IMR-90 (cell line): ENCODE results near the gene ZNF138. TPM values are rescaled to one million over a fixed set of nuclear protein-coding genes. Genes with fewer than 3 reads are reported as not detected.

Source experiments
- ATAC-seq: fragments of 200-7000 bp; cut with Tn5 transposase; 2 replicates; pipeline ENCODE4 v1.9.1; 2020; ENCODE audit warnings: low read depth, mild to moderate bottlenecking, moderate library complexity
- BruUV-seq: library from RNA; stranded (reverse); fragments of 400-500 nt; replicated peaks from 2 replicates; lab custom pipeline; 2021; lab: Mats Ljungman, UMichigan
- CTCF ChIA-PET: fragments of 300-600 bp; formaldehyde crosslinking; extraction: SDS; loops from one replicate; lab custom pipeline; 2021; ENCODE audit warnings: antibody characterized with exemption; lab: Yijun Ruan, JAX
- POLR2A ChIA-PET: fragments of 300-600 bp; sonication (Branson Sonifier 250); formaldehyde crosslinking; loops from one replicate; lab custom pipeline; 2022; ENCODE audit warnings: antibody characterized with exemption; ENCODE audit not compliant: unreplicated experiment; lab: Charles Lee
- DNase-seq: peaks from one replicate; pipeline ENCODE4 v3.0.0; 2013
- H2AFZ ChIP-seq: replicated peaks from 2 replicates; pipeline ENCODE3; 2013; ENCODE audit warnings: low read length, mild to moderate bottlenecking; ENCODE audit not compliant: poor library complexity
- H2AK5ac ChIP-seq: 2 replicates; pipeline ENCODE4 v1.6.1; 2013; ENCODE audit warnings: low read depth, low read length, inconsistent platforms
- H2AK9ac ChIP-seq: replicated peaks from 2 replicates; pipeline ENCODE3; 2013; ENCODE audit warnings: mild to moderate bottlenecking, low read depth, low read length, moderate library complexity; ENCODE audit not compliant: poor library complexity
- H2BK120ac ChIP-seq: 2 replicates; pipeline ENCODE4 v1.6.1; 2013; ENCODE audit warnings: low read depth, low read length, inconsistent platforms
- H2BK15ac ChIP-seq: 3 replicates; pipeline ENCODE4 v1.6.1; 2013; ENCODE audit warnings: low read depth, low read length, inconsistent platforms
- H2BK20ac ChIP-seq: 2 replicates; pipeline ENCODE4 v1.6.1; 2013; ENCODE audit warnings: low read depth, mild to moderate bottlenecking, inconsistent platforms, low read length, moderate library complexity
- H2BK5ac ChIP-seq: 2 replicates; pipeline ENCODE4 v1.6.1; 2013; ENCODE audit warnings: mild to moderate bottlenecking, low read depth, low read length, inconsistent platforms; ENCODE audit not compliant: poor library complexity, severe bottlenecking
- H3K14ac ChIP-seq: replicated peaks from 2 replicates; pipeline ENCODE4 v1.6.1; 2013; ENCODE audit warnings: low read depth, low read length, inconsistent platforms
- H3K18ac ChIP-seq: 2 replicates; pipeline ENCODE4 v1.6.1; 2013; ENCODE audit warnings: low read depth, low read length, control low read depth
- H3K23ac ChIP-seq: 2 replicates; pipeline ENCODE4 v1.6.1; 2013; ENCODE audit warnings: low read depth, low read length, inconsistent platforms
- H3K27ac ChIP-seq: 2 replicates; pipeline ENCODE4 v1.5.1; 2013; ENCODE audit warnings: mild to moderate bottlenecking, control low read depth, low read length; ENCODE audit not compliant: insufficient read depth
- H3K27me3 ChIP-seq: 2 replicates; pipeline ENCODE4 v1.6.1; 2013; ENCODE audit warnings: low read length; ENCODE audit not compliant: control insufficient read depth, insufficient read depth
- H3K36me3 ChIP-seq: 2 replicates; pipeline ENCODE4 v1.6.1; 2013; ENCODE audit warnings: low read length, mixed read lengths; ENCODE audit not compliant: control insufficient read depth, insufficient read depth
- H3K4ac ChIP-seq: 2 replicates; pipeline ENCODE4 v1.6.1; 2013; ENCODE audit warnings: low read depth, low read length, inconsistent platforms
- H3K4me1 ChIP-seq: 2 replicates; pipeline ENCODE4 v1.6.1; 2013; ENCODE audit warnings: low read length, mixed read lengths; ENCODE audit not compliant: control insufficient read depth, insufficient read depth
- H3K4me2 ChIP-seq: 2 replicates; pipeline ENCODE4 v1.6.1; 2013; ENCODE audit warnings: low read depth, mild to moderate bottlenecking, control low read depth, low read length, moderate library complexity
- H3K4me3 ChIP-seq: 2 replicates; pipeline ENCODE4 v1.5.1; 2013; ENCODE audit warnings: low read depth, mild to moderate bottlenecking, control low read depth, low read length, moderate library complexity; ENCODE audit not compliant: insufficient read depth
- H3K56ac ChIP-seq: 2 replicates; pipeline ENCODE4 v1.6.1; 2013; ENCODE audit warnings: low read length, inconsistent platforms; ENCODE audit not compliant: insufficient read depth; ENCODE audit errors: extremely low read depth
- H3K79me1 ChIP-seq, 2 experiments: 2 replicates each; pipeline ENCODE4 v1.6.1; 2013; ENCODE audit warnings: low read length in 2 of 2, inconsistent platforms in 1 of 2, low read depth in 1 of 2
- H3K9ac ChIP-seq: 2 replicates; pipeline ENCODE4 v1.6.1; 2013; ENCODE audit warnings: low read depth, low read length, control low read depth
- H3K9me1 ChIP-seq: 2 replicates; pipeline ENCODE4 v1.6.1; 2013; ENCODE audit warnings: low read length, inconsistent platforms; ENCODE audit not compliant: insufficient read depth
- H3K9me3 ChIP-seq: 2 replicates; pipeline ENCODE4 v1.6.1; 2013; ENCODE audit warnings: low read length; ENCODE audit not compliant: control insufficient read depth, insufficient read depth
- H4K20me1 ChIP-seq: 2 replicates; pipeline ENCODE4 v1.6.1; 2013; ENCODE audit warnings: low read length, inconsistent platforms; ENCODE audit not compliant: insufficient read depth
- H4K5ac ChIP-seq: 2 replicates; pipeline ENCODE4 v1.6.1; 2013; ENCODE audit warnings: mild to moderate bottlenecking, low read depth, low read length, control low read depth
- H4K8ac ChIP-seq, 2 experiments: 2 replicates each; pipeline ENCODE4 v1.6.1; 2013; ENCODE audit warnings: low read depth in 2 of 2, low read length in 2 of 2, control low read depth in 1 of 2, inconsistent platforms in 1 of 2
- H4K91ac ChIP-seq: 2 replicates; pipeline ENCODE4 v1.6.1; 2013; ENCODE audit warnings: low read depth, low read length, inconsistent platforms; ENCODE audit not compliant: insufficient read depth
- FOS ChIP-seq: fragments of 150-350 bp; IDR thresholded peaks from 2 replicates; pipeline ENCODE4 v1.6.1; 2016; ENCODE audit warnings: low read depth, low read length
- WGBS, 2 experiments: methylation state at CpG; one replicate each; pipeline versions ENCODE4 v1.1.5 to v1.1.7; 2013; ENCODE audit warnings: missing lambda C conversion rate in 2 of 2; ENCODE audit not compliant: insufficient read length in 1 of 2; ENCODE audit errors: extremely low coverage in 2 of 2; 5-methylcytosine and 5-hydroxymethylcytosine counted together
- dilution Hi-C: fragments of 300-500 bp; cut with HindIII; formaldehyde crosslinking; loops from one replicate; pipeline ENCODE4 v1.14.3; 2018; ENCODE audit warnings: low sequenced_read_pairs; ENCODE audit not compliant: unreplicated experiment
- in situ Hi-C: fragments of 300-500 bp; cut with MboI; formaldehyde crosslinking; loops from 3 replicates; pipeline ENCODE4 v1.14.3; 2019; ENCODE audit warnings: low sequenced_read_pairs, inconsistent platforms, mixed read lengths
- intact Hi-C: fragments of 100-400 bp; cut with micrococcal nuclease; formaldehyde crosslinking; loops from 2 replicates; pipeline ENCODE4 v1.10.0; 2022
- polyA plus RNA-seq, 3 experiments: library from polyadenylated mRNA; depleted of rRNA; stranded (reverse); fragments of >200 nt; gene quantifications; 2 replicates each; pipeline ENCODE4 v1.2.3, GENCODE V29; 2012; ENCODE audit warnings: low replicate concordance in 1 of 3
- total RNA-seq: library from RNA; depleted of rRNA; stranded (reverse); fragments of >200 nt; gene quantifications from 2 replicates; pipeline ENCODE4 v1.2.3, GENCODE V29; 2012

Gene ZNF138
- total and polyA plus RNA-seq, 2 of the 4 experiments (the other 2 are of a cell fraction): 3.2 to 3.6 TPM

GRCh38 chr7:64793106-64793755 is 997 bp upstream of the ZNF138 start:
- Histone ChIP-seq H4K91ac (no peak overlapping the region), H3K9ac (no peak overlapping the region), H3K9me1 (no peaks in the 10 kb centered on the region), H3K14ac (no peak overlapping the region), H4K8ac (peak overlapping the region; percentile 26 to 91; a peak in 2 of 4 replicates), H3K79me1 (peaks cover 8 to 17% of the 10 kb centered on the region in 2 experiments; a peak in 3 of 4 replicates), H3K9me3 (no peaks in the 10 kb centered on the region), H2AK5ac (no peak overlapping the region), H2BK15ac (no peak overlapping the region), H3K27me3 (no peaks in the 10 kb centered on the region), H2BK20ac (no peak overlapping the region), H4K20me1 (no peaks in the 10 kb centered on the region), H2AK9ac (no peak overlapping the region), H4K5ac (no peak overlapping the region), H2BK120ac (no peak overlapping the region), H2AFZ (no peak overlapping the region), H3K27ac (no peak overlapping the region), H3K18ac (no peak overlapping the region), H3K4ac (no peak overlapping the region), H3K4me2 (no peak overlapping the region), H3K4me3 (no peak overlapping the region), H3K56ac (no peak overlapping the region), H3K23ac (no peak overlapping the region), H2BK5ac (no peak overlapping the region), H3K4me1 (no peaks in the 10 kb centered on the region), H3K36me3 (no peaks in the 10 kb centered on the region)
- CTCF ChIA-PET: no interaction called here
- dilution Hi-C loops: no loop called here
- ATAC-seq (no peak), DNase-seq (peak; percentile 33)
- intact Hi-C loops: loop anchor here (5.0 kb wide), 1 partner anchor 126 kb away; the partner anchor contains the start of gene ZNF107
- WGBS, 2 experiments: 100% methylated on average over 1 of the region's 4 CpGs; no CpG with 5 or more reads in 1 of the 2 experiments
- TF ChIP-seq FOS: no peak
- in situ Hi-C loops: no loop called here
- POLR2A ChIA-PET: no interaction called here
- BruUV-seq: no TSS peak
